ENCODE measurements around the gene GPR137.
A peak's percentile ranks its signal among the peaks of the same experiment; 100 is the strongest.
"Not testable (repeated sequence)": the region's sequence is repeated elsewhere in the genome, so short reads cannot be mapped to it uniquely, and the experiment has no call there.

GPR137 gene

GRCh38 chr11:64304316-64305072 is 18.8 kb downstream of the GPR137 start:
- DNase-seq (ENCODE audit: low spot score) = peak; percentile 88

- peak; percentile 98 for DNase-seq (ENCODE audit: low spot score)
Measured at GRCh38 chr11:64305075-64305690, 19.5 kb downstream of the GPR137 start, which contains the start of gene ESRRA. Gene ESRRA, plus strand, starts transcription at chr11:64305524. Its CDS starts 1,656 bp downstream, at chr11:64307180.

- DNase-seq (ENCODE audit: low spot score) = peak; percentile 69
Measured at GRCh38 chr11:64305691-64306562, 20.3 kb downstream of the GPR137 start.

GRCh38 chr11:64306563-64306875 is 20.9 kb downstream of the GPR137 start:
- no peak for DNase-seq (ENCODE audit: low spot score)

GRCh38 chr11:64306876-64307622 is 21.4 kb downstream of the GPR137 start:
- peak; percentile 31 for DNase-seq (ENCODE audit: low spot score)

GRCh38 chr11:64307795-64308194 is 22.1 kb downstream of the GPR137 start:
- not testable (repeated sequence) for DNase-seq (ENCODE audit: low spot score)

GRCh38 chr11:64312947-64313346 is 27.3 kb downstream of the GPR137 start:
- no peak for DNase-seq (ENCODE audit: low spot score)

- peak; percentile 54 for DNase-seq (ENCODE audit: low spot score)
Measured at GRCh38 chr11:64313491-64314145, 28.0 kb downstream of the GPR137 start.

GRCh38 chr11:64314146-64314804 is 28.6 kb downstream of the GPR137 start:
- no peak for DNase-seq (ENCODE audit: low spot score)

GRCh38 chr11:64314805-64315561 is 29.3 kb downstream of the GPR137 start:
- no peak for DNase-seq (ENCODE audit: low spot score)

GRCh38 chr11:64315667-64316526 is 30.2 kb downstream of the GPR137 start:
- DNase-seq (ENCODE audit: low spot score) = not testable (repeated sequence)

GRCh38 chr11:64316672-64317324 is 31.1 kb downstream of the GPR137 start:
- DNase-seq (ENCODE audit: low spot score) = no peak

GRCh38 chr11:64317325-64317960 is 31.8 kb downstream of the GPR137 start, which contains the start of gene TRMT112:
Gene TRMT112, minus strand, starts transcription at chr11:64317559. Its CDS starts 33 bp downstream, at chr11:64317526.
- peak; percentile 97 for DNase-seq (ENCODE audit: low spot score)

- DNase-seq (ENCODE audit: low spot score) = peak; percentile 99
Measured at GRCh38 chr11:64317961-64318765, 32.5 kb downstream of the GPR137 start, which contains the start of gene PRDX5. Gene PRDX5, plus strand, starts transcription at chr11:64318121. Its CDS starts 95 bp downstream, at chr11:64318216.

- DNase-seq (ENCODE audit: low spot score) = no peak
Measured at GRCh38 chr11:64318766-64319761, 33.4 kb downstream of the GPR137 start.

- DNase-seq (ENCODE audit: low spot score) = no peak
Measured at GRCh38 chr11:64320556-64320955, 34.9 kb downstream of the GPR137 start.
